ENCODE measurements around the gene METTL2A.
"Not testable (repeated sequence)": the region's sequence is repeated elsewhere in the genome, so short reads cannot be mapped to it uniquely, and the experiment has no call there.

Gene METTL2A, protein sequence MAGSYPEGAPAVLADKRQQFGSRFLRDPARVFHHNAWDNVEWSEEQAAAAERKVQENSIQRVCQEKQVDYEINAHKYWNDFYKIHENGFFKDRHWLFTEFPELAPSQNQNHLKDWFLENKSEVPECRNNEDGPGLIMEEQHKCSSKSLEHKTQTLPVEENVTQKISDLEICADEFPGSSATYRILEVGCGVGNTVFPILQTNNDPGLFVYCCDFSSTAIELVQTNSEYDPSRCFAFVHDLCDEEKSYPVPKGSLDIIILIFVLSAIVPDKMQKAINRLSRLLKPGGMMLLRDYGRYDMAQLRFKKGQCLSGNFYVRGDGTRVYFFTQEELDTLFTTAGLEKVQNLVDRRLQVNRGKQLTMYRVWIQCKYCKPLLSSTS

DNA sequence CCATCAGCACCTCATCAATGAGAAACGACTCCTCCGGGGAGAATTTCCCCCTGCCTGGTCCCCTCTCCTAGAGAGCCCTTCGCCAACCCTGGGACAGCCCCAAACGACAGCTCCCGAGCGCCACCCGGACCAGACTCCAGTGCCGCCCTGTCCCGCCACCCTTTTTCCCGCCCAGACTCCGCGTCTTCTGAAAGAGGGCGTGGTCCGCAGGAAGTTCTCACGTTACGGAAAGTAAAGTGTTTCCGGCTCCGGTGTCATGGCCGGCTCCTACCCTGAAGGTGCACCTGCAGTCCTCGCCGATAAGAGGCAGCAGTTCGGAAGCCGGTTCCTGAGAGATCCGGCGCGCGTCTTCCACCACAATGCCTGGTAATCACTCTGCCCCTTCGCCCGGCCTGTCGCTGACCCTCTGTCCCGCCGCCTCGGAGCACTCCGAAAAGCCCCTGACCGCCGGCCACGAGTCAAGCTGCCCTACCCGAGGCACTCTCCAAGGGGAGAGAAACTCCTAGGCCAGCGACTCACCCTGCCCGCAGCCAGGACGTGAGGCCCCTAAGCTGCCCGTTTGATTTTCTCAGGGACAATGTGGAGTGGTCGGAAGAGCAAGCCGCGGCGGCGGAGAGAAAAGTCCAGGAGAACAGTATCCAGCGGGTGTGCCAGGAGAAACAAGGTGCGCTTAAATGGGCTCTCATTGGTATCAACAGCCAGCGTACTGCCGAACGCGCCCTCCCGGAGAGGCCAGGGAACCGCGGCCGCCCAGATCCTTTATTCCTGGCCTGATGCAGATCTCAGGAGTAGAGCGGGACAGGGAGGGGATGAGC lies at the start of gene METTL2A:
METTL2A (plus strand) TSS at position 251 of the 815 bp plus-strand sequence; CDS start at position 257, 6 bp downstream.
- DNase-seq (ENCODE audit: low read depth, low spot score): peak; percentile 73

DNA sequence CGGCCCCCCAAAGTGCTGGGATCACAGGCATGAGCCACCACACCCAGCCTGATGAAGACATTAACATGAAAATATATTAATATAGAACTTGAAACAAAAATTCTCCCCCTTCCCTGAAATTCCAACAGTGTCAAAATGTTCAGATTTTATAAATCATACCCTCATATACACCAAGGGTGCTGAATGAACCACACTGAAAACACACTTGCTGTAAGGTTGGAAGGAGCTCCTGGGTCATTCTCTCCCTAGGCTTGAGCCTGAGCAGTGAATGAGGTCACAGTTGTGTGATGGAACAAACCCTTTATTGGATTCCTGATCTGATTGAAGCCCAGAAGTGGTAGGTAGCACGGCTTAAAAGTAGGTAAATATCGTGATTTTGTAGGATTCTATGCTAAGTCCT lies 43.4 kb upstream of the METTL2A start, which contains the start of gene EFCAB3:
EFCAB3 (plus strand) TSS at position 301 of the 400 bp plus-strand sequence. CDS start 2,427 bp downstream, outside the sequence.
- DNase-seq (ENCODE audit: low read depth, low spot score): no peak

DNA sequence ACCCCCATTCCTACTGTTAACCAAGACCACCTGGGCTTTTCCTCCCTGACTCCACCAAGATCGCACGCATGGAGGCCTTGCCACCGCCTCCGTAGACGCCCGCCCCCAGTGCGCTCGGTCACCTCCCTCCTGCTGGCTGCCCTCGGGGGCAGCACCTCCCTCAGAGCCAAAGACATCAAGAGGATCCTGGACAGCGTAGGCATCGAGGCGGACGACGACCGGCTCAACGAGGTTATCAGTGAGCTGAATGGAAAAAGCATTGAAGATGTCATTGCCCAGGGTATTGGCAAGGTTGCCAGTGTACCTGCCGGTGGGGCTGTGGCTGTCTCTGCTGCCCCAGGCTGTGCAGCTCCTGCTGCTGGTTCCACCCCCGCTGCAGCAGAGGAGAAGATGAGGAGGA lies 42.1 kb upstream of the METTL2A start:
- no peak for DNase-seq (ENCODE audit: low read depth, low spot score)

DNA sequence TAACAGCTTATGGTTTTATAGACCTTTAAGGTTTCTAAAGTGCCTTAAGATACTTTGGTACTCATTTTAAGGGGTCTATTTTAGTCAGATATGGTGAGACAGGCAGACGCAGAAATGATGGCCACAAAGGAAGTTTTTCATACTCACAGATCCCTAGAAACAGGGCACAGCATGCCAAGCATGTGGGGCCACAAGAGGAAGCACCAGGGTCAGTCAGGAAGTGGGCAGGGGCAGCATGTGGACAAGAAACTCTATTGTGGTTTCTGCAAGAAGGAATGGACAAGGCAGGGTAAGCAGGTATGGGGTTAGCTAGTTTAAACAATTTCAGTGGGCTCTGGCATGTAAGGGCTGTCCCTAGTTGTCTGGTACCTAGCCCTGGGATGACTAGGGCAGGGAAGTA lies 34.8 kb upstream of the METTL2A start:
- DNase-seq (ENCODE audit: low read depth, low spot score): no peak

DNA sequence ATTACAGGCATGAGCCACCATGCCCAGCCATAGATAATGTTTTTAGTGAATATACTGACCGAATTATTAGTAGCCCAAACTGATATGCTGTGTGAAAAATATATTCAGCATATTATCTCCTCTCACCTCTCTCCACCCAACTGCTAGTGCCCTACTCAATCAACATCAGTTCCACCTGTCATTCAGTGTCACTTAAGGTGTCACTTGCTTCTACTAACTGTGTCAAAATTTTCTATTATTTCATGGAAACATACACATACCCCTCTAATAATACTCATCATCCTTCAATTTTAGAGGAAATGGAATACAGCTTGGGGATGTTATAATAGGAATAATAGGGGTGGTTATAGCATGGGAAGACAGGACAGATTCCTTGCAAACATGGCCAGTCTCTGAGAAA lies 30.8 kb upstream of the METTL2A start:
- no peak for DNase-seq (ENCODE audit: low read depth, low spot score)

DNA sequence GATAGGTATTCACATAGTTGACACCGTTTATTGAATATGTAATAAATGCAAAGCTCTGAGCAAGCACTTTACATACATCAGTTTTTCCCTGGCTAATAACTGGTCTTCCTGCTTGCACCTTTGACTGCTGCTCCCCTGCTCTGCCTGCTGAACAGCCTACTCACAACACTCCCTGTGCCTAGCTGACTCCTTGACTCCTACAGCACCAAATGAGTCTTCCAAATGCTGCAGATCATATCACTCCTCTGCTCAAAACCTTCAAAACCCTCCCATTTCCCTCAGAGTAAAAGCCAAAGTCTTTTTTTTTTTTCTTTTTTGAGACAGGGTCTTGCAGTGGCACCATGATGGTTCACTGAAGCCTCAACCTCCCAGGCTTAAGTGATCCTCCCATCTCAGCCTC lies 24.8 kb upstream of the METTL2A start:
- no peak for DNase-seq (ENCODE audit: low read depth, low spot score)

DNA sequence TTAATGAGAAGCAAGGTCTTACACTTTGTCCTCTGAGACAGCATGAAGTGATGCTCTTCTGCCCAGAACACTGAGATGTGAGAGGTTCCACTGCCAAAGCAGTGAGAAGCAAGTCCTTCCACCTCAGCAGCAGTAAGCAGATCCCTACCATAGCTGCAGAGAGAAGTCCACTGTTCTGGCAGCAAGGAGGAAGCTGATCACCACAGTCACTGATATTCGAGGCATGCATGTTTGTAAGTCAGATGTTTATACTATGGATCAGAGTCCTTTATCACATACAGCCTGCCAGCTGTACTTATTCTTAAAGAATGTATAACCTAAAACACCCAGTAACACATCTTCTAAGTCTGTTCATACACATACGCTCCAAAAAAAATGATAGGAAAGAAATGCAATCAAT lies 18.2 kb upstream of the METTL2A start:
- DNase-seq (ENCODE audit: low read depth, low spot score): no peak

DNA sequence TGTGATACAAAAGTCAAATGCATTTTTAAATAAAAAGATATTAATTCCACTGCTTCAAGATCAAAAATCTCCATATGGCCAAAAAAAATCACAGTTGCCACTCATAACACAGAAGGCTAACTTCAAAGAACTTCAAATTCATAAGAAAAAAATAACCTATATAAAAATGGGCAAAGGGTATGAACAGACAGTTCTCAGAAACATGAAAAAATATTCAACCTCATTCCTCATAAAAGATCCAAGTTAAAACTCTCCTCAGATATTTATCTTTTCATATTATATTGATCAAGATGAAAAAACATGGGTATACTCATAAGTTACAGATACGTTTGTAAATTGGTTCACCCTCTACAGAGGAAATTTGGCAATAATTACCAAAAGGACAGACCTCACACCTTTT lies 10.6 kb upstream of the METTL2A start:
- DNase-seq (ENCODE audit: low read depth, low spot score): not testable (repeated sequence)

DNA sequence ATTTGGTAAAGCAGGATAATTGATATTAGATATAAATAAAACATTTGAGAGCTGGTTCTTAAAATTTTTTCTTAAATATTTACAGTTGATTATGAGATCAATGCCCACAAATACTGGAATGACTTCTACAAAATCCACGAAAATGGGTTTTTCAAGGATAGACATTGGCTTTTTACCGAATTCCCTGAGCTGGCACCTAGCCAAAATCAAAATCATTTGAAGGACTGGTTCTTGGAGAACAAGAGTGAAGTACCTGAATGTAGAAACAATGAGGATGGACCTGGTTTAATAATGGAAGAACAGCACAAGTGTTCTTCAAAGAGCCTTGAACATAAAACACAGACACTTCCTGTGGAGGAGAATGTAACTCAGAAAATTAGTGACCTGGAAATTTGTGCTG lies 2.5 kb downstream of the METTL2A start:
- not testable (repeated sequence) for DNase-seq (ENCODE audit: low read depth, low spot score)

DNA sequence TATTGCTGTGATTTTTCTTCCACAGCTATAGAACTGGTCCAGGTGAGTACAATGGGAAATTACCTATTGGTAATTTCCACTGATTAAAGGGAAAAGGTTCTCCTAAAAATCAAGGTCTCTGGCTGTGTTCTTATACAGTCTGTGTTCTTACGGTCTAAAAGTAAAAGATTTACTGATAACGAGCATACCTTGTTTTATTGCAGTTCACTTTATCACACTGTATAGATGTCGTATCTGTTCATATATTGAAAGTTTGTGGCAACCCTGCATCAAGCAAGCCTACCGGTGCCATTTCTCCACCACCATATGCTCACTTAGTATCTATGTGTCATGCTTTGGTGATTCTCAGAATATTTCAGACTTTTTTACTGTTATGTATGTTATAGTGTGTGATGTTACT lies 11.6 kb downstream of the METTL2A start:
- not testable (repeated sequence) for DNase-seq (ENCODE audit: low read depth, low spot score)

DNA sequence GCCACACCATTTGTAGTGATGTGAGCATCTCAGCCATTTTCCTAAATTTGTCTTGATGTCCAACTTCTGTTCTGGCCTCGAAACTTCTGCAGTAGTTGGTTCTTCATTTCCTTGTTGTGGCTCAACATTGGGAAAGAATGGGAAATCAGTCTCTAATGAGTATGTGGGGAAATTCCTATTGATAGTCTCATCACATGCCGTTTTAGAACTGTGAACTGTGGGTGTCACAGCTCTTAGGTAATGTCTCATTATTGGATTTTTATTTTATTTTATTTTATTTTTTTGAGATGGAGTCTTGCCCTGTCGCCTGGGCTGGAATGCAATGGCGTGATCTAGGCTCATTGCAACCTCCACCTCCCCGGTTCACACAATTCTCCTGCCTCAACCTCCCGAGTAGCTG lies 17.5 kb downstream of the METTL2A start:
- not testable (repeated sequence) for DNase-seq (ENCODE audit: low read depth, low spot score)

DNA sequence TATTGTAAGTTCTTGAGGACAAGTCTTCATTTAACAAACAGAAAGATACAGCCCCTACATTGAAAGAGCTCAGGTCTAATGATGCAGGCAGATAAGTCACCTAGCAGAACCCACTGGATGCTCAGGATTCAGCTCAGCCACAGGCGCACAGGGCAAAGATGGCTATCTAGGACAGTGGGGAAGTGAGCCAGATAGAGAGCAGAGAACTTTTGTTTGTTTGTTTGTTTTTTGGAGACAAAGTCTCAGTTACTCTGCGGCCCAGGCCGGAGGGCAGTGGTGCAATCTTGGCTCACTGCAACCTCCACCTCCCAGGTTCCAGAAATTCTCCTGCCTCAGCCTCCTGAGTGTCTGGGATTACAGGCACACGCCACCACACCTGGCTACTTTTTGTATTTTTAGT lies 20.4 kb downstream of the METTL2A start:
- DNase-seq (ENCODE audit: low read depth, low spot score): no peak

DNA sequence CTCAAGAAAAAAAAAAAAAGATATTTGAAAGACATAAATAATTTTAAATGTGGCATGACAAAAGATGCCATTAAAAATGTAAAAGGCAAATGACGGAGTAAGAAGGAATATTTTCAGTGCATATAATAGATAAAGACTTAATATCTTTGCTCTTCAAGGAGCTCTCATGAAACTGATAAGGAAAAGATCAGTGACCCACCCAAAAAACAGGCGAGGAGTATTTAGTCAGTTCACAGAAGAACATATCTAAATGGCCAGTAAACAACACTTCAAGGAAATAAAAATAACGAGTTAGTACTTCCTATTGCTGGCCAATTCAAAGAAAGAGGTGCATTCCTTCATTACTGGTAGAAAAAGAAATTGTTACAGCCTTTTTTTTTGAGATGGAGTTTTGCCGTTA lies 22.1 kb downstream of the METTL2A start:
- not testable (repeated sequence) for DNase-seq (ENCODE audit: low read depth, low spot score)

DNA sequence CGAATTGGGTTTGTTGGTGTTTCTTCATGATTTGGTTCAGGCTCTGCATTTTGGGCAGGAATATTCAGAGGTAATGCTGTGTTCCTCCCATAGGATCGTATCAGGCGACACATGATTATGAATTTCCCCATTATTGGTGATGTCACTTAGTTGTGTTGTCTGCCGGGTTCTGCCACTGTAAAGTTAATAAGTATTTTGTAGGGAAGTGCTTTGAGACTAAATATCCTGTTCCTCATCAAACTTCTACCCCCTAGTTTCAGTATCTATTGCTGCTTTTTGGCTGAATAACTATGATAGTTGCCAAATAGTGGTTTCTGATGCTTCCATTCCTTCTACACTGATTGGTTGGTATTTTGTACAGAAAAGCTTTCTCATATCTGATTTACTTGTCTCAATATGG lies 28.5 kb downstream of the METTL2A start:
- DNase-seq (ENCODE audit: low read depth, low spot score): not testable (repeated sequence)

DNA sequence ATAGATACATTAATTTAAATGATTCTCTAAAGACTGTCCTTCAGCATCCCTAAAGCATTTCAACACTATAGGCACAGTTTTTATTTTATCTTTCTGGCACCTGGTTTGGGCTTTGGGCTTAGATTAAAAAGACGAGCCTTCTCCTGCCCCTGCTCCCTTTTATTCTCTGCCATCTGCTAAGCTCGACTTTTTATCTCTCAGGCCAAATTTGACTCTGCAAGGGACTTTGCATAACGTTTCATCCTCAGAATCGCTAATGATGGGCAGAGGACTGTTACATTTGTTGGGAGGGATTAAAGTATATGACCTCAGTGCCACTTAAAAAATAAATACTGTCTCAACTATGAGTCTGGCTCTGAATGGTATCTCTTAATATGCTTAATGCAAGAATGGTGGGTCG lies 29.3 kb downstream of the METTL2A start:
- not testable (repeated sequence) for DNase-seq (ENCODE audit: low read depth, low spot score)

DNA sequence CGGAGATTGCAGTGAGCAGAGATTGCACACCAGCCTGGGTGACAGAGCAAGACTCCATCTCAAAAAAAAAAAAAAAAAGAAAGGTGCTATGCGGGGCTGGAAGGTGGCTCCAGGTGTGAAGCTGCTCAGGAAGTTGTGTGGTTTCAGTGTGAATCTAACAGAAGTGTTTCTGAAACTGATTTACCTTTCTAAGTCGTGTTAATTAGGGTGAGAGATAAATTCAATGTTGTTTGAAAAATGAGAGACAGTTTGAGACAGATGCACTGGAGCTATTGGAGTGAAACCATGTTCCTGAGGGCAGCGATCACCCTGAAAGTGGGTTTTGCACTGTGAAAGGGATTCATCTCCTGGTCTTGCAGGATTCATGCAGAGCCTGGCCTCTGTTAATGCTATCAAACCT lies 30.0 kb downstream of the METTL2A start:
- not testable (repeated sequence) for DNase-seq (ENCODE audit: low read depth, low spot score)

DNA sequence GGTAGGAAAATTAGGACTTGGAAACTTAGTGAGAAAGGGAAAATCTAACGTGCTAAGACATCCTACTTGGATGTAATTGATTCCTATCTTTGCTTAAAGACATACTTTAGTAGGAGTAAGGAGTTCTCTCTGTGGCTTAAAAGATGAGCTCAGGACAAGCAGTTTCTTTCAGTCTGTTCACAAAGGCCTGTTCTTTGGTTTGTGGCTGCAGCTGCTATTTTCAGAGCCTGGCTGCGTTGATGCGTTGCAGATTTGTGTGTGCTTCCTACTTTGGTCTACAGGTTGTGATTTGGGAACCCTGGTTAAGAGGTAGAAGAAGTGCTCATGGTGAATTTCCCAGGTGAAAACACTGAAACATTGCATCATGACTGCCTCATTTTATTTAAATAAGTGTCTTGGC lies 30.4 kb downstream of the METTL2A start:
- not testable (repeated sequence) for DNase-seq (ENCODE audit: low read depth, low spot score)

DNA sequence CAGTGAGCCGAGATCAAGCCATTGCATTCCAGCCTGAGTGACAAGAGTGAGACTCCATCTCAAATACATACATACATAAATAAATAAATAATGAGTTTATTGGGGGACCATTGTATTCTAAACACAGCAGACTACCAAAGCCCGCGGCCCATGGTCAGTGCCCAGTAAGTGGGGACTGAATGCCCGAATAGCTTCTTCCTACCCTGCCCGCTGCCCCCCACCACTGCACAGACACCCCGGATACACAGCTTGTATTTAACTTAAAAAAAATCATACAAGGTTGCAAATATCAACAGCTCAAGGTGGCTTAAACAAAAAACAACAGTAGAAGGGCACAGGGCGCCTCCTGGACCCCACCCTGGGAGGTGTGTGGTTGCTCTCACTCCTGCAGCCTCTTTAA lies 32.3 kb downstream of the METTL2A start:
- DNase-seq (ENCODE audit: low read depth, low spot score): no peak

DNA sequence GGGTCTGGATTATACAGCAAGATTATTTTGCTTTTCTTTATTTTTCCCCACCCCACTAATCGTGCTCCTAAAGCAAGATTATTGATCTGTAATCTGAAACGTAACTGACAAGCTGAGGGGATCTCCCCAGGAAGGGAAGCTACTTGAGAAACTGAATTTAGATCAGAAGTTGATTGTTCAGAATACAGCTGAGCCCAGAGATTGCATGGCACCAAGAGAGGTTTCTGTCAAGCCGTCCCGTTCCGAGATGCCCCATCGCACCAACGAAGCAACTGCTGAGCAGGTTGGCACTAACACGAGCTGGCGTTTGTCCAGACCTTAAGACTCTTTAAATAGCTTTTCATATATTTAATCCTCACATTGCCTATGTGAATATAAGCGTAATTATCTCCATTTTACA lies 34.8 kb downstream of the METTL2A start:
- DNase-seq (ENCODE audit: low read depth, low spot score): not testable (repeated sequence)

DNA sequence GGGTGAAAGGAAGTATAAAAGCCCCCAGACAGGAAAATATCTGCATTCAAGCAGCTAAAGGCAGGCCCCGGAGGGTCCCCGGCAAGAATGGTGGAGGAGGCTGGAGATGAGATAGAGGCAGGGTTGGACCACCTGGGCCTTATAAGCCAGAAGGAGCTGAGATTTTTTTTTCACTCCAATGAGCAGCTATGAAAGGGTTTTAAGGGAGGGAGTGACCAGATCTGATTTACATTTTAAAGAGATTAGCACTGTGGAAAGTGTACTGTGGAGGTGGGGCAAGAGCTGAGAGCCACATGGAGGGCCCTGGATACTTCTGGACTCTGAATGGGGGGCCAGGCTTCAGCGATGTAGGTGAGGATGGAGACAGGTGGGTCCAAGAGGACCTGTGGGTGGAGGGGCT lies 40.7 kb downstream of the METTL2A start:
- DNase-seq (ENCODE audit: low read depth, low spot score): not testable (repeated sequence)

DNA sequence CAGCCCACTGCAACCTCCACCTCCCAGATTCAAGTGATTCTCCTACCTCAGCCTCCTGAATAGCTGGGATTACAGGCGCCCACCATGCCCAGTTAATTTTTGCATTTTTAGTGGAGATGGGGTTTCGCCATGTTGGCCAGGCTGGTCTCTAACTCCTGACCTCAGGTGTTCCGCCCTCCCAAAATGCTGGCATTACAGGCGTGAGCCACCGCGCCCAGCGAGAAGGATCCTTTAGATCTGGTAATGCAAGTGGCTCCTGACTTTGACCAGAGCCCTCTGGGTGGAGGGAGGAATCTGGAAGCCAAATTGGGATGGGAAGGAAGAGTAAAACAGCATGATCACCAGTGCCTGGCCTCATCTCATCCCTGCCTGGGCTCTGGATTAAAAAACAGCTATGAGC lies 41.6 kb downstream of the METTL2A start:
- DNase-seq (ENCODE audit: low read depth, low spot score): not testable (repeated sequence)

DNA sequence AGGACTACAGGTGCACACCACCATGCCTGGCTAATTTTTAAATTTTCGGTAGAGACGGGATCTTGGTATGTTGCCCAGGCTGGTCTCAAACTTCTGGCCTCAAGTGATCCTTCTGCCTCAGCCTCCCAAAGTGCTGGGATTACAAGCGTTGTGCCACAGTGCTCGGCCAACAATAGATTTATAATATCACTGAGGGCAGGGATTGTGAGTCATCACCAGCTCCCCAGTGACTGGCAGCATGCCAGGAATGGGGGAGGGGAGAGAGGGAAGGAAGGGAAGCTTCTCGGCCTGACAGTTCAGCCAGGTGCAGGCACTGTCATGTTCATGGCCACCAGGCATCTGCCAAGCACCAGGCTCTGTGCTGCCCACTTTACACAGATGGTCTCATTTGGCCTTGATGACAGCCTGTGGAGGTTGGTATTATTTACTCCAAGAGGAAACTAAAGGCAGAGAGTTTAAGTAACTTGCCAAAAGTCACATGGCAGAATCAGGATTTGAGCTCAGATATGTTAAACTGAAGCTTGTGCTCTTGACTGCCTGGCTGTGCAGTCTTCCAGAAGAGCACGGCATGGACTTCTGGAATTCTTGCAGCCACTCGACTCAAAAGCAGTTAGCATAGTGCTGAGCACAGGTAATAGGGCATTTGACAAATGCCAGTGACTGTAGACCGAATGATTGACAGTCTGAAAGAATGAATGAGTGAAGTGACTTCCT lies 47.1 kb downstream of the METTL2A start:
- DNase-seq (ENCODE audit: low read depth, low spot score): peak; percentile 10

All from activated naive CD8-positive, alpha-beta T cell treated with anti-CD3 and anti-CD28 coated beads, Interleukin-2, amount 50 U/mL, for 16 hours (primary cell).